ENCODE results near the gene IFIT5. TPM values are rescaled to one million over a fixed set of nuclear protein-coding genes. Genes with fewer than 3 reads are reported as not detected.
"Not testable (repeated sequence)": the region's sequence is repeated elsewhere in the genome, so short reads cannot be mapped to it uniquely, and the experiment has no call there.

Gene IFIT5
- polyA plus RNA-seq, 3 donors, result 3.6 to 9.3 (median 6.1) TPM

DNA sequence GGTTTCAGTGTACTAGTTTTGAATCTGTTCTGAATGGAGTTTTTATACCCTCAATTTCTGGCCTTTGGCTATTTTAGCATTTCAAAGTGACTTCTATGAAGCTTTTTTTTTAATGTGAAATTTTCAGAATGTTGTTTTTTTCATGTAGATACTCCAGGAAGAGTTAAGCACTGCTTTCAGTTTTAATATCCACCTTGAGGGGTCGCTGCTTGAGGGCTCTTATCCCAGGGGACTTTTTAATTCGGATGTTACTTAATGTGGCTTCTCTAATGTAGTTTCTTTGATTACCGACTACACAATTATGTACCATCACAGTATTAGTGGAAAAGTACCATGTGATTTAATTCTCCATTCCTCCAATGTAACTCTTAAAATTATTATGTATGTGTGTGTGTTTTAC is 5.2 kb downstream of the IFIT5 start:
- WGBS, 3 donors, result 39 to 64% (median 41%) methylated on average over 3 of the region's 3 CpGs
- H3K27ac ChIP-seq (ENCODE audit: low read depth, low read length), result no peak overlapping the region

DNA sequence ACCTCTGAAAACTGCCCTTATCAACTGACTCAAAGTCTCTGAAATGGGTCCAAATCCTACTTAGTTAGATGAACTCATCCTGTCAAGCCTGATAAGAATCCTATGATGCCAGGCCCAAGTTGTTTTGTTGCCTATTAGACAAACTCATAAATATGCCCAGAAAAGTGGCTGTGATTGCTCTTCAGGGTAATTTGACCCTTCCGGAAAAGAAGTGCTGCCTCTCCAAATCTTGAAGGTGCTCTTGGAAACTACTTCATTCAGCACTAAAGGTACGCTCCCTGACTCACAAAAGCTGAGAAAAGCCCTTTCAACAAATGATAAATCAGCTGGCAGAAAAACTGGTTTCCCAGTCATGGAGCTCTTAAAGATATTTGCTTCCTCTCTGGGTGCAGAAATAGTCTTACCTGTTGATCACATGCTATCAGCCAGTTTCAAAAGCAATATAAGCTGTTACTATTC is 6.7 kb downstream of the IFIT5 start:
- 87 to 91% (median 88%) methylated on average over 2 of the region's 2 CpGs for WGBS, 3 donors
- no peak overlapping the region for H3K27ac ChIP-seq (ENCODE audit: low read depth, low read length)

DNA sequence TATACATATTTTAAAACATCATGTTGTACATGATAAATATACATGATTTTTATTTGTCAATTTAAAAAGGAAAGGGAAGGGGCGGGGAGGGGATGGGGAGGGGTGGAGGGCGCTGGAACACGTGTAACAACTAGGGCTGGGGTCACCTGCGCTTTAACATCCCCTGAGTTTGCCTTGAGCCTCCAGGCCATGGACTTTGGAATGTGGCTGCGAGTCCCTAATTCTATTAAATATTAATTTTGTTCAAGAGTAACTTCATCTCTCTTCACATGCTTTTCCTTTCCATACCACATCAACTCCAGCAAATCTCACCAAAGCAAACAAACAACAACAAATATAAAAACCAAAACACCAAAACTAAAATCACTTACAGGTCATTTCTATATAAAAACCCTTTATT is 10.6 kb downstream of the IFIT5 start:
- no peak overlapping the region for H3K27ac ChIP-seq (ENCODE audit: low read depth, low read length)
- 48 to 85% (median 76%) methylated on average over 5 of the region's 5 CpGs for WGBS, 3 donors

DNA sequence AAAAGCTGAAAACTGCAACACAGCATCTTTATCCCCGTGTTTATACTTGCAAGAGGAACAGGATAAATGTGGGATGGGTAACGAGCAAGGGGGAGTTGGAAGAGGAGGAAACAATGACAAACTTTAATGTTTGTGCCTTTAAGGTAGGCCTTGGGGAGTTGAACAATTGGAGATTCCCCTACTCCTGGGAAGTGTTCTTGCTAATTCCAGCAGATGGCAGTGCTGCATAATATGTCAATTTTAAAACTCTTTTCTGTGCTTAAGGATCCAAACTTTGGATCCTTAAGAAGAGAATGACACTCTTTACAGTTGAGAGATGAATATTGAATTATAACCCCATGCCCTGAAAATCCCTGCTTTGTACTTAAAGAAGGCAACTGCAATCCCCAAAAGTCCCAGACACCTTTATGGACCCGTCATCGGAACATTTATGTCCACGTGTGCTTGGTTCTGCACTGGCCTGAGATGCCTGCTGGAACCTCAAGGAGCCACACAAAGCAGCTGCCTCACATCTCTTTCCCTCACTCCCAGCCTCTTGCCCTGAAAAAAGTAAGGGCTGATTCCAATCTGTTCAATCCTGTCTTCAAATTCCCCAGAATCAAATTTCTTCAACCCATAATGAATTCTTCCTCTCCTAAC is 12.0 kb downstream of the IFIT5 start:
- 54 to 61% (median 60%) methylated on average over 5 of the region's 5 CpGs for WGBS, 3 donors
- H3K27ac ChIP-seq (ENCODE audit: low read depth, low read length), result no peak overlapping the region

DNA sequence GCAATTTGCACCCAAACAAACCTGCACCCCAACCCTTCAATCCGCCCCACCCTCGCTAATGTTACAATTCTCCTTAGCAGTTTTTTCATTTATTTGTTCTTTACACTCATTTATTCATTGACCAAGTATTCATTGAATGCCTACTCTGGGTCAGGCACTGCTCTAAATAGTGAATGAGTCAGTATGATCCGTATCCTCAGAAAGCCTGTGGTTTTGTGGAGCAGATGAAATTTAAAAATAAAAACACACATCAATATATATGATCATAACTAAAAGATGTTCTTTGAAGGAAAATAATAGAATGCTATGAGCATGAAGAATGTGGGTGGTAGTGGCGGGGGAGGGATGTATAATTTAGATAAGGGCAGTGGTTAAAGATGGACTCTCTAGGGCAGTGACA is 13.3 kb downstream of the IFIT5 start:
- 86 to 95% (median 94%) methylated on average over 4 of the region's 4 CpGs for WGBS, 3 donors
- H3K27ac ChIP-seq (ENCODE audit: low read depth, low read length), result no peak overlapping the region

DNA sequence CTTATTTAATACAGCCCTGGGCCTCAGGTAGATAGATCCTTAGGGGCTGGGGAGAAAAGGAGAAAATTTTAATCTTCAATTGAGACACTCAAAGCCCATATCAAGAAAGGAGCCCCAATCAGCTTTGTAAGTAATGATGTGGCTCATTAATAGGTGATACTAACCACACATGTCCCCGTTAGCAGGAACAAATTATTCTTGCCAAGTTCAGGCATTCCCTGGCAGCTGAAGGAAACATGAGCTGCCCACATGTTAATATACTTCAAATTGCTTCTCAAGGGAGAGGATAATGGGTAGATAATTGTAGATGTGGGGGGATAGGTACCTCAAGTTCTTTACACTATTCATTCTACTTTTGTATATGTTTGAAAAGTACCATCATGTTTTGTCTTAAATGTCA is 14.5 kb downstream of the IFIT5 start:
- H3K27ac ChIP-seq (ENCODE audit: low read depth, low read length), result no peak overlapping the region
- WGBS, 3 donors, result 46 to 70% (median 50%) methylated on average over 1 of the region's 1 CpG

DNA sequence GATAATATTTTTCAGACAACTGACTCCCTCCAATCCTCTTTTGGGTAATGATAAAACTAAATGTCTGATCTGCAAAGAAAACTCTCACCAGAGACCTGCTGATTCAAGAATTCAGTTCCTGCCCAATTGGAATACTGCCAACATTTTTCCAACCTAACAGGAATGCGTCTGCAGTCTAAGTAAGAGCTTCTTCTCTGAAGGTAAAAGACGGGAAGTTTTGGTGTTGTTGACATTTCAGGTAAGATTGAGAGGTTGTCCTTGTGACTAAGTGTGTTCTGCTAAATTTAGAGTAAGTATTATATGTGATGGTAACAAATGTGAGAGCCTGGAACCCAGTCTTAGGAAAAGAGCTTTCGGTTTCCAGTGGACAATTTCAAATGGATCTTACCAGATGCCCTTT is 17.6 kb downstream of the IFIT5 start:
- WGBS, 3 donors, result 43 to 65% (median 63%) methylated on average over 3 of the region's 3 CpGs
- H3K27ac ChIP-seq (ENCODE audit: low read depth, low read length), result no peak overlapping the region

DNA sequence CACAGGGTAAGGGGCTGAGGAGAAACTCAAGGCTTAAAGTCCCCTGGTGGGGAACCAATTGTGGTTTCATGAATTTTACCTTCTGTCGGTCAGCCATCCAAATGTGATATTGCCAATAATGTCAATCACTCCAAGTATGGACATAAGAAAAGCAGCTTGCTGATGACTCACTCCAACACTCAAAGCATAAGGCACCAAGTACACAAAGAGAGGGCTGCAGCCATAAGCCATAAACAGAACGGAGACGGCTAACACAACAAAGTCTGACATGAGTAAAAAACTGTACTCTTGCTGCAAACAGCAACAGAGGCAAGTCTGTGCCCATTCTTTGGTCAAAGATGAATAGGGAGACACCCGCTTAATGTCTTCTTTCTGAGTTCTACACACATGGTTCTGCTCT is 24.2 kb downstream of the IFIT5 start:
- 94 to 97% (median 94%) methylated on average over 4 of the region's 4 CpGs for WGBS, 3 donors

DNA sequence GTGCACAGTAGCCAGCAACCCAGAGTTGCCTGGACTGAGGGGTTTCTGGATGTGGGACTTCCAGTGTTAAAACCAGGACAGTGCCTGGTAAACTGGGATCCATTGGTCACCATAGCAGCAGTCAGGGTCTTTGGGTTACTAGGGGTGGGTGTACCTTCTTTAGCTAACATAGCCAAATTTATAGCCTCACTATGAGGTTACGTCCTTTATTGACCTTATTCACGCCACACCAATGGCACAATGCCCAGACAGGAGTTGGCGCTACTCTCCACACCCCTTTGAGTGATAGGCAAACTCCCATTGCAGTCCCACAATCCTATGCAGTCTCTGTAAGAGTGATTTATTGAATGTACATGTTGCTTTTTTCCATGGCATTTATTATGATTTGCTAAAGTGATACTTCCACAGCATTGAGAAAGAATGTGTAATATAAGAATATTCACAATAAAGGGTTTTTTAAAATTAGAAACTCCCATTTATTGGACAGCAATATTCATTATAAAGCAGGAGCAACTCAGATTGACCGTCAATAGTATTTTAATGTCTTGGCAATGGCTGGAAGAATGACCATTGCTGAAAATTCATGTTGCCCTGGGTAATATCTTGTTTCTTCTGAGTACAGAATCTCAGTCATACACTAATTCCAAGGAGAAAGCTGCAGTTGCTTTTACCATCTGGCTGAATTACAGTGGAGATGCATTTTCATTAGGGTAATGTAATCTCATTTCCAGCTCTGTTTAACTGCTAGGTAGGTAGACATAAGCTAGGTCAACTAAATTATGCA is 26.1 kb downstream of the IFIT5 start:
- 40 to 67% (median 54%) methylated on average over 4 of the region's 4 CpGs for WGBS, 3 donors
- H3K27ac ChIP-seq (ENCODE audit: low read depth, low read length), result no peak overlapping the region

More for the DNA sequence above, 24.2 kb downstream of the IFIT5 start:
- no peak overlapping the region for H3K27ac ChIP-seq (ENCODE audit: low read depth, low read length)

DNA sequence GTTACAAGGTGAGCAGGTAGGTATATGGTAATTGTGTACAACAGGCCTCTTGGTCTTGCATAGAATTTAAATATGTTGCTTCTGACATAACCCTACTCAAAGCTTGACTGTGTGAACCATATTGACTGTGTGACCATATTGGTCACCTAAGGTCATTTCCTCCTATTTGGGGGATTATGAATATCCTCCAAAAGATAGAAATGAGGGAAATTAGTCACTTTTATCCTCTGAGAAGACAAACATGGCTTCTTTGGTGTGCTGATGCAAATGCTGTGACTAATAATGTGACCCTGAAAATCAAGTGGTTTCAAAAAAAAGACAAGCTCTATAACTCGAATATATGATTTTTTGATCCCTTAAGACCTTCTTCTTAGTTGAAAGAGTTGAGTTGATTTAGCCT is 27.9 kb downstream of the IFIT5 start:
- WGBS, 3 donors, result 79 to 91% (median 83%) methylated on average over 1 of the region's 1 CpG
- no peak overlapping the region for H3K27ac ChIP-seq (ENCODE audit: low read depth, low read length)

DNA sequence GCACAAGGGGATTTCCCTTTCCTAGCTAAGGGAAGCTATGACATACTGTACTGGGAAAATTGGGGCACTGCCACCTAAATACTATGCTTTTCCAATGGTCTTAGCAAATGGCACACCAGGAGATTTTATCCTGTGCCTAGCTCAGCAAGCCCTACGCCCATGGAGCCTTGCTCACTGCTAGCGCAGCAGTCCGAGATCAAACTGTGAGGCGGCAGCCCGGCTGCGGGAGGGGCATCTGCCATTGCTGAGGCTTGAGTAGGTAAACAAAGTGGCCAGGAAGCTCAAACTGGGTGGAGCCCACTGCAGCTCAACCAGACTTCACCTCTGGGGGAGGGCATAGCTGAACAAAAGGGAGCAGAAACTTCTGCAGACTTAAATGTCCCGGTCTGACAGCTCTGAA is 30.5 kb downstream of the IFIT5 start:
- not testable (repeated sequence) for H3K27ac ChIP-seq (ENCODE audit: low read depth, low read length)
- 96 to 99% (median 97%) methylated on average over 7 of the region's 7 CpGs for WGBS, 3 donors

DNA sequence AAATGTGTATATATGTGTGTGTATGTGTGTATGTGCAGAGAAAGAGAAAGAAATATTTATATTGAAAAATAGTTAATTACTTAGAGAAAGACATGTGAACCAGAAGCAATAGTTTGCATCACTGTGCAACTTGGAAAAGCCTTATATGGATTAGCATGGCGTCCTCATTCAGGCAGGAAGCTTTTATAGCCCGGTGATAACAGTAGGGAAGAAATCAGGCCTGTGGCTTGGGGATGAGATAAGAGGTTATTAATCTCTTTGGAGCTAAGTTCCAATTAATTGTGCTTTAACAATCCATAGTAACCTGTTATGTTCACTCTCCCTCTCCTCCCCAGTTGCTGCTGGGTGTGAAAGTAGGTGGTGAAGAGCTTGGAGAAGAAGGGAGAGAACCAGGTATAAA is 36.5 kb downstream of the IFIT5 start:
- 69 to 88% (median 84%) methylated on average over 2 of the region's 2 CpGs for WGBS, 3 donors
- H3K27ac ChIP-seq (ENCODE audit: low read depth, low read length), result no peak overlapping the region

DNA sequence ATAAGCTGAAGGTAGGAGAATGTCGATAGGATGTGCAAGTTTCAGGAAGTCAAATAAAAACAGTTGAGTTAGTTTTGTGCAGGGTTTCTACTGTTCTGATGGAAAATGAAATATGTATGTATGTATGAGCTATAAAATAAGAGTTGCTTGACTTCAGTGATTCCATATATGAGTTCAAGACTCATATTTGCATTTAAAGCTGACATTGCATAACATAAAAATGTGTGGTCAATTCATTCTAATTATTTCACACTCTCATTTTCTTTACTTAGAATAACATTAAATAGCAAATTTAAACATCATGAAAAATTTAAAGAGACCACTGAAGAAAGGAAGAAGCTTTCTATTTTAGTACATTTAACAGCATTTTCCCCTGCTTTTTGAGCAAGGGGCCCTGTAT is 37.8 kb downstream of the IFIT5 start:
- no peak overlapping the region for H3K27ac ChIP-seq (ENCODE audit: low read depth, low read length)
- WGBS, 3 donors, result 50 to 69% (median 63%) methylated on average over 1 of the region's 1 CpG

DNA sequence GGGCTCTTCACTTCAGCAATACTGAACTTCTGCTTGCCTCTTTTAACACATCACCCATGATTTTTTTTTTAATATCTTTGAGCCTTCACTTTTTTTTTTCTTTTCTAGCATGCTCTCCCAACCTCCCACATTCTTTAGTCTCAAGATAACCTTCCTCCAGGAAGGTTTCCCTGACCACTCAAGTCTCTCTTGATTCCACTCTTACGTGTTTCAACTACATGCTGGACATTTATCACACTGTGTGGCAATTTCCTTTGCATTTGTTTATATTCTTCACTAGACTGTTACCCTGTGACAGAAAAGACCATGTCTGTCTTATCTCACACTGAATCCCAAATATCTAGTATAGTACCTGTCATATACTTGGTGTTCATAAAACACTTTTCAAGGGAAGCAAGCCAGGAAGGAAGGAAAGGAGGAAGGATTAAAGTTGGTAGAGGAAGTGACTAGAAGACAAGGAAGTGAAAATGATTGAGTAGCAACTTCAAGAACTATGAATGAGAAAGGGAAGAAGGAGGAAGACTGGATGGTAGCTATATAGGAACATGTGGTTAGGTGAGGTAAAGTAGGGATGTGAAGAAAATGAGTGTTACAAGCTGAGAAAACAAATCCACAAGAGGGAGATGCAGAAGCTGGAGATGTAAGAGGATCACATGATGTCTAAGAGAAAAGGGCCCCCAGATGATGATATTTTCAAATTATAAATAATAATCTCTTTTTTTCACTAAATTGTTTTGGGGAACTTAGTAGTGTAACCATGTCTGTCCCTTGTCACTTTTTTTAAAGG is 40.4 kb downstream of the IFIT5 start:
- no peak overlapping the region for H3K27ac ChIP-seq (ENCODE audit: low read depth, low read length)
- 60 to 77% (median 71%) methylated on average over 1 of the region's 1 CpG for WGBS, 3 donors

DNA sequence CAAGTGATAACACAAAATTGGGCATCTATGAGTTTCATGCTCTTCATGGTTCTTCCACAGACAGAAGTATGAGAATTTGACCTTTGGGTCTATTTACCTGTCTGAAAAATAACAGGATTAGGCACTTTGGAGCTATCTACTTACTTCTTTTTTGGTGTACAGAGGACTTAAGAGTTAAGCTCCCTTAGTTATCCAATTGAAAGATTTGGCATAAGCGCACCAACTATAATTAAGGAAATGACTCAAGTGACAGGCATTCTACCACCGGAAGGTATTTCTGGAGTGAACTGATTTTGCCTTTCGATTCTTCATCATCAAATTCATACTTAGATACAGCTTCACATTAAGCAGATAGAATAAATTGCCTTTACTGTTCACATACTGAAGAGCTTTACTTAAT is 43.9 kb downstream of the IFIT5 start:
- no peak overlapping the region for H3K27ac ChIP-seq (ENCODE audit: low read depth, low read length)

DNA sequence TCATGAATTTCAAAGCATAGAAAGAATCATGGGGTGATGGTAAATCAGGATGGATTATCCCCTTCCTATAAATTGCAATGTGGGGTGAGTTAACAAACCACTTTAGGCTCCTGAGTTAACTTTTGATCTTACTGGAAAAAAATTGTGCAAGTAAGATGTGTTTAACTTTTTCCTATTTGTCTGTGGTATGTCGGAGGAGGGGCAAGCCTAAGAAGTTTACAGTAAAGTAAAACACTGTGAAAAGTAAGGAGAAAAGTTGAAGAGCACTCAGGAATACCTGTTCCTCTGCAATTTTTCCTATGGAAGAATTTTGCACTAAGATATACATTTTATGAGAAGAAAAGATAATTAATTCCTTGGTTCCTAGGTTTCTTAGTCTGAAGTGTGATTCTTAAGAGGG is 44.4 kb downstream of the IFIT5 start:
- H3K27ac ChIP-seq (ENCODE audit: low read depth, low read length), result no peak overlapping the region
- 78 to 83% (median 80%) methylated on average over 1 of the region's 1 CpG for WGBS, 3 donors

More for the DNA sequence above, 43.9 kb downstream of the IFIT5 start:
- WGBS, 3 donors, result 58 to 67% (median 64%) methylated on average over 3 of the region's 3 CpGs

DNA sequence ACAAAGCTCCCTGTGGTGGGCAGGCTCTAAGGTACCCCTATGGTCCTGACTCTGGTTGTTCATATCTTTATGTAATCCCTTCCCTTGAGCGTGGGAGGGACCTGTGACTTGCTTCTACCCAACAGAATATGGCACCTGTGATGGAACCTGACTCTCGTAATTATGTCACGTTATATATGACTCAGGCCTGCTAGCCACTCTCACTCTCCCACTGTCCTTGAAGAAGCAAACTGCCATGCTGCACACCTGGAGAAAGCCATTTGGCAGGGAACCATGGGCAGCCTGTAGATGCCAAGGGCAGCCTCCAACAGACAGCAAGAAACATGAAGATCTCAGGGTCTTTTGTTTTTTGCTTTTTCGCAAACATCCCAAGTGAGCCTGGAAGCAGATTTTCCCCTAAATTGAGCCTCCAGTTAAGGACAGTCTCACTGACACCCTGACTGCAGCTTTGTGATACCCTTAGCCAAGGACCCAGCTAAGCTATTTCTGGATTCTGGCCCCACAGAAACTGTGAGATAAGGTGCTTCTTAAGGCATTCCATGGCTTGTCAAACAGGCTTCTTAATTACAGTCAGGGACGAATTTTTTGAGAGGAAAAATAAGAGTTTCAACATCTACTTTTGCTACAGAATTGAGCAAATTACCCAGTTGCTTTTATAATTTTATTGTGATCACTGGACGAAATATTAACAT is 49.6 kb downstream of the IFIT5 start:
- no peak overlapping the region for H3K27ac ChIP-seq (ENCODE audit: low read depth, low read length)
- WGBS, 3 donors, result 71 to 91% (median 88%) methylated on average over 6 of the region's 6 CpGs

DNA sequence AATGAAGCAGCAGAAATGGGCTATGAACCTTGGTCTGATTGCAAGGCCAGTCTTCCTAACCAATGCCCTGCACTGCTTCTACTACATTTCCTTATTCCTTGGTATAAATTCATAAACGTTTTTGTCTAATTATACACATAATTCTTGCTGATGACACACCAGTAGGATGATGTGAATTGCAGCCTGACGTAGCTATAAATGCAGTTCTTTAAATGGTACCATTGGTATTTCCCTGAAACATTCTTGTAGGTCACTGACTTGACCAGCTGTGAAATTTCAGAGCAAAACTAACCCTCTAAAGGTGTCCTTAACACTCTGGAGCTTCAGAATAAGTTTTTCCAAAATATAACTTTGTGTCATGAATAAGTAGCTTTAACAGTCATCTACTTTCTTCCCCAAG is 50.8 kb downstream of the IFIT5 start:
- 62 to 64% (median 62%) methylated on average over 2 of the region's 2 CpGs for WGBS, 3 donors

DNA sequence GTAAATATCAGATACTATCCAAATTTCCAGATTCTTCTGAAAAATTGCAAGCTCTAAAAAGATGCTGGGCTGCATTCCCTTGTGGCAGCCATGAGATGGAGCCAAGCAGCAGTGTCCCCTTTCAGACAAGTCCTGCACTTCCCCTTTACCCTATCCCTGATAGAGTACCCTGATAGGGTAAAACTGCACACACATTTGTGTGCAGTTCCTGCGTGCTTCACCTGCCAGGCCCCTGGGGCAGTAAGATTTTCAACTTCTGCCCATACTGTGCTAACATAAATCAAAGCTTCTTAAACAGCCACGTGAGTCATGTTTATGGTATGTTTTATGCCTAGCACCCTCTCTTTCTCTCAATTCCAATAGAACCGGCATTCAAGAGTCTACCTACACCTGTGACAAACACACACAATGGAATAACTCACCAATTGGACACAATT is 52.2 kb downstream of the IFIT5 start:
- 28 to 42% (median 37%) methylated on average over 3 of the region's 3 CpGs for WGBS, 3 donors

More for the DNA sequence above, 50.8 kb downstream of the IFIT5 start:
- no peak overlapping the region for H3K27ac ChIP-seq (ENCODE audit: low read depth, low read length)

More for the DNA sequence above, 52.2 kb downstream of the IFIT5 start:
- no peak overlapping the region for H3K27ac ChIP-seq (ENCODE audit: low read depth, low read length)
